Measurements from ENCODE around the gene CEP70. TPM values are rescaled to one million over a fixed set of nuclear protein-coding genes. Genes with fewer than 3 reads are reported as not detected.

The CEP70 gene
- total and polyA plus RNA-seq, 10 of the 15 experiments (the other 5 are each of a cell fraction or from before 2014, with no cell fraction given), result 1.4 to 9.3 (median 2.2) TPM

DNA sequence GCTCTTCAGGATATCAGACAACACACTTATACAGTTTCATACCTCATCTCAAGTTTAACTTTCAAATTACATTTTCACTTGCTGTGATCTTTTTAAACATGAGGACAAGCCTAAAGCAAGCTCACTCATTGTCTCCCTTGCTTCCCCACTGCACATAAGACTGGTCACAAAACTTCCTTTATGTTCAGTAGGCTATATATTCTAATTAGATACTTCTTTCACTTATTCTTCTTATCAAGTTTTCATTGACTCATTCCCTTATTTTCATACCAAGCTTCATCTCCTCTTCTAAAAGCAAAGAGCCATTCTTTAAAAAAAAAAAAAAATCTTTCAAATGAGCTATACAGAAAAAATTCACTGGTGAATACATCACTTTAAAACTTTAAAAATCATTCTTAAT, 97.0 kb downstream of the CEP70 start:
- intact Hi-C loops (cut with micrococcal nuclease; ENCODE audit: unreplicated experiment), result no loop called here
- no peaks in the 10 kb centered on the region for H3K27me3 ChIP-seq (replicated peaks in 1 of 2; ENCODE audit: control insufficient read depth in 2 of 2, insufficient read depth in 2 of 2, low read length in 1 of 2)
- POLR2A ChIA-PET, result interaction anchor here (0.6 kb wide), 2 partner anchors 16 to 642 kb away, joined by 3 read pairs; no protein-coding TSS in a partner anchor
- no peaks in the 10 kb centered on the region for H3K36me3 ChIP-seq (ENCODE audit: control insufficient read depth in 2 of 2, insufficient read depth in 2 of 2, low read length in 1 of 2)
- SMC1A ChIA-PET (ENCODE audit: uncharacterized antibody, unreplicated experiment), result interaction anchor here (0.6 to 0.8 kb wide), 2 partner anchors 97 to 315 kb away, joined by 3 read pairs; partner anchors contain the start of gene CEP70
- no TSS peak for BruUV-seq (replicated peaks)
- no peak overlapping the region for H2AFZ ChIP-seq (ENCODE audit: control insufficient read depth, low read depth, low read length)
- DNase-seq (ENCODE audit: low read depth, low spot score) (no peak), ATAC-seq (no peak), FAIRE-seq (no peak)
- H3K9ac ChIP-seq (ENCODE audit: control insufficient read depth, insufficient read depth, low read length), result no peak overlapping the region
- no peaks in the 10 kb centered on the region for H3K4me1 ChIP-seq (ENCODE audit: control insufficient read depth, insufficient read depth, low read length)
- in situ Hi-C loops (cut with MboI), result no loop called here
- no peaks in the 10 kb centered on the region for H3K79me2 ChIP-seq (ENCODE audit: control insufficient read depth, insufficient read depth, low read length)
- no peak overlapping the region for H3K4me3 ChIP-seq
- no peaks in the 10 kb centered on the region for H4K20me1 ChIP-seq (ENCODE audit: control insufficient read depth, insufficient read depth)
- no peaks in the 10 kb centered on the region for H3K9me3 ChIP-seq (replicated peaks; ENCODE audit: control insufficient read depth, insufficient read depth, low read length)
- CTCF ChIA-PET, result interaction anchor here (0.7 kb wide), 1 partner anchor 18 kb away, joined by 3 read pairs; no protein-coding TSS in a partner anchor
- no peak overlapping the region for H3K27ac ChIP-seq (ENCODE audit: control insufficient read depth, insufficient read depth)
- RAD21 ChIA-PET (ENCODE audit: unreplicated experiment), result interaction anchor here (0.7 to 0.9 kb wide), 2 partner anchors 418 kb away, joined by 3 to 4 read pairs; no protein-coding TSS in a partner anchor
- H3K4me2 ChIP-seq (ENCODE audit: control insufficient read depth, insufficient read depth), result no peak overlapping the region
- TF ChIP-seq KDM1A (IDR thresholded peaks at IDR 0.05; ENCODE audit: borderline replicate concordance) (no peak), ETV6 (conservative IDR thresholded peaks at IDR 0.05 in 1 of 2, IDR thresholded peaks at IDR 0.05 in 1 of 2; ENCODE audit: borderline replicate concordance in 1 of 2, low read depth in 1 of 2) (no peak), PAX8 (IDR thresholded peaks at IDR 0.05) (no peak), HCFC1 (IDR thresholded peaks at IDR 0.05; ENCODE audit: low read length) (no peak), SP1 (IDR thresholded peaks at IDR 0.05; ENCODE audit: low read depth, low read length) (no peak), EP300 (IDR thresholded peaks at IDR 0.05; ENCODE audit: borderline replicate concordance in 1 of 2, control insufficient read depth in 1 of 2, low read depth in 2 of 2, low read length in 2 of 2) (no peak), POLR2AphosphoS2 (IDR thresholded peaks at IDR 0.05; ENCODE audit: low read depth, low read length) (no peak), SIN3A (IDR thresholded peaks at IDR 0.05; ENCODE audit: low read depth, low read length) (no peak), PAX5 (IDR thresholded peaks at IDR 0.05; ENCODE audit: borderline replicate concordance, low read depth, low read length) (no peak), CBFB (IDR thresholded peaks at IDR 0.05; ENCODE audit: low read depth) (no peak)
- TF ChIP-seq, protein P1, sequence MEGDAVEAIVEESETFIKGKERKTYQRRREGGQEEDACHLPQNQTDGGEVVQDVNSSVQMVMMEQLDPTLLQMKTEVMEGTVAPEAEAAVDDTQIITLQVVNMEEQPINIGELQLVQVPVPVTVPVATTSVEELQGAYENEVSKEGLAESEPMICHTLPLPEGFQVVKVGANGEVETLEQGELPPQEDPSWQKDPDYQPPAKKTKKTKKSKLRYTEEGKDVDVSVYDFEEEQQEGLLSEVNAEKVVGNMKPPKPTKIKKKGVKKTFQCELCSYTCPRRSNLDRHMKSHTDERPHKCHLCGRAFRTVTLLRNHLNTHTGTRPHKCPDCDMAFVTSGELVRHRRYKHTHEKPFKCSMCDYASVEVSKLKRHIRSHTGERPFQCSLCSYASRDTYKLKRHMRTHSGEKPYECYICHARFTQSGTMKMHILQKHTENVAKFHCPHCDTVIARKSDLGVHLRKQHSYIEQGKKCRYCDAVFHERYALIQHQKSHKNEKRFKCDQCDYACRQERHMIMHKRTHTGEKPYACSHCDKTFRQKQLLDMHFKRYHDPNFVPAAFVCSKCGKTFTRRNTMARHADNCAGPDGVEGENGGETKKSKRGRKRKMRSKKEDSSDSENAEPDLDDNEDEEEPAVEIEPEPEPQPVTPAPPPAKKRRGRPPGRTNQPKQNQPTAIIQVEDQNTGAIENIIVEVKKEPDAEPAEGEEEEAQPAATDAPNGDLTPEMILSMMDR (IDR thresholded peaks at IDR 0.05 in 2 of 3, conservative IDR thresholded peaks at IDR 0.05 in 1 of 3; ENCODE audit: control insufficient read depth in 2 of 3, extremely low read depth in 1 of 3, insufficient read depth in 1 of 3, low read depth in 3 of 3, low read length in 3 of 3), result no peak
- TF ChIP-seq, protein P2, sequence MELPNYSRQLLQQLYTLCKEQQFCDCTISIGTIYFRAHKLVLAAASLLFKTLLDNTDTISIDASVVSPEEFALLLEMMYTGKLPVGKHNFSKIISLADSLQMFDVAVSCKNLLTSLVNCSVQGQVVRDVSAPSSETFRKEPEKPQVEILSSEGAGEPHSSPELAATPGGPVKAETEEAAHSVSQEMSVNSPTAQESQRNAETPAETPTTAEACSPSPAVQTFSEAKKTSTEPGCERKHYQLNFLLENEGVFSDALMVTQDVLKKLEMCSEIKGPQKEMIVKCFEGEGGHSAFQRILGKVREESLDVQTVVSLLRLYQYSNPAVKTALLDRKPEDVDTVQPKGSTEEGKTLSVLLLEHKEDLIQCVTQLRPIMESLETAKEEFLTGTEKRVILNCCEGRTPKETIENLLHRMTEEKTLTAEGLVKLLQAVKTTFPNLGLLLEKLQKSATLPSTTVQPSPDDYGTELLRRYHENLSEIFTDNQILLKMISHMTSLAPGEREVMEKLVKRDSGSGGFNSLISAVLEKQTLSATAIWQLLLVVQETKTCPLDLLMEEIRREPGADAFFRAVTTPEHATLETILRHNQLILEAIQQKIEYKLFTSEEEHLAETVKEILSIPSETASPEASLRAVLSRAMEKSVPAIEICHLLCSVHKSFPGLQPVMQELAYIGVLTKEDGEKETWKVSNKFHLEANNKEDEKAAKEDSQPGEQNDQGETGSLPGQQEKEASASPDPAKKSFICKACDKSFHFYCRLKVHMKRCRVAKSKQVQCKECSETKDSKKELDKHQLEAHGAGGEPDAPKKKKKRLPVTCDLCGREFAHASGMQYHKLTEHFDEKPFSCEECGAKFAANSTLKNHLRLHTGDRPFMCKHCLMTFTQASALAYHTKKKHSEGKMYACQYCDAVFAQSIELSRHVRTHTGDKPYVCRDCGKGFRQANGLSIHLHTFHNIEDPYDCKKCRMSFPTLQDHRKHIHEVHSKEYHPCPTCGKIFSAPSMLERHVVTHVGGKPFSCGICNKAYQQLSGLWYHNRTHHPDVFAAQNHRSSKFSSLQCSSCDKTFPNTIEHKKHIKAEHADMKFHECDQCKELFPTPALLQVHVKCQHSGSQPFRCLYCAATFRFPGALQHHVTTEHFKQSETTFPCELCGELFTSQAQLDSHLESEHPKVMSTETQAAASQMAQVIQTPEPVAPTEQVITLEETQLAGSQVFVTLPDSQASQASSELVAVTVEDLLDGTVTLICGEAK (IDR thresholded peaks at IDR 0.05; ENCODE audit: borderline replicate concordance), result no peak
- TF ChIP-seq, protein P3, sequence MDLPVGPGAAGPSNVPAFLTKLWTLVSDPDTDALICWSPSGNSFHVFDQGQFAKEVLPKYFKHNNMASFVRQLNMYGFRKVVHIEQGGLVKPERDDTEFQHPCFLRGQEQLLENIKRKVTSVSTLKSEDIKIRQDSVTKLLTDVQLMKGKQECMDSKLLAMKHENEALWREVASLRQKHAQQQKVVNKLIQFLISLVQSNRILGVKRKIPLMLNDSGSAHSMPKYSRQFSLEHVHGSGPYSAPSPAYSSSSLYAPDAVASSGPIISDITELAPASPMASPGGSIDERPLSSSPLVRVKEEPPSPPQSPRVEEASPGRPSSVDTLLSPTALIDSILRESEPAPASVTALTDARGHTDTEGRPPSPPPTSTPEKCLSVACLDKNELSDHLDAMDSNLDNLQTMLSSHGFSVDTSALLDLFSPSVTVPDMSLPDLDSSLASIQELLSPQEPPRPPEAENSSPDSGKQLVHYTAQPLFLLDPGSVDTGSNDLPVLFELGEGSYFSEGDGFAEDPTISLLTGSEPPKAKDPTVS (IDR thresholded peaks at IDR 0.05; ENCODE audit: low read depth, low read length), result no peak
- TF ChIP-seq, protein P4, sequence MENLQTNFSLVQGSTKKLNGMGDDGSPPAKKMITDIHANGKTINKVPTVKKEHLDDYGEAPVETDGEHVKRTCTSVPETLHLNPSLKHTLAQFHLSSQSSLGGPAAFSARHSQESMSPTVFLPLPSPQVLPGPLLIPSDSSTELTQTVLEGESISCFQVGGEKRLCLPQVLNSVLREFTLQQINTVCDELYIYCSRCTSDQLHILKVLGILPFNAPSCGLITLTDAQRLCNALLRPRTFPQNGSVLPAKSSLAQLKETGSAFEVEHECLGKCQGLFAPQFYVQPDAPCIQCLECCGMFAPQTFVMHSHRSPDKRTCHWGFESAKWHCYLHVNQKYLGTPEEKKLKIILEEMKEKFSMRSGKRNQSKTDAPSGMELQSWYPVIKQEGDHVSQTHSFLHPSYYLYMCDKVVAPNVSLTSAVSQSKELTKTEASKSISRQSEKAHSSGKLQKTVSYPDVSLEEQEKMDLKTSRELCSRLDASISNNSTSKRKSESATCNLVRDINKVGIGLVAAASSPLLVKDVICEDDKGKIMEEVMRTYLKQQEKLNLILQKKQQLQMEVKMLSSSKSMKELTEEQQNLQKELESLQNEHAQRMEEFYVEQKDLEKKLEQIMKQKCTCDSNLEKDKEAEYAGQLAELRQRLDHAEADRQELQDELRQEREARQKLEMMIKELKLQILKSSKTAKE (IDR thresholded peaks at IDR 0.05; ENCODE audit: low read depth, poor library complexity, severe bottlenecking), result no peak

Data from GM12878 (cell line).